Upper lobe of left lung (tissue), 4 donors: ENCODE data around the gene NCL.

Source experiments
- EP300 ChIP-seq, 4 donors: sonication (generic); formaldehyde crosslinking; IDR thresholded peaks; one replicate each; pipeline ENCODE4 v1.5.1; 2017; ENCODE audit warnings: antibody characterized with exemption in 4 of 4, control low read depth in 2 of 4
- TF ChIP-seq, protein P1 (sequence below), 6 experiments: fragments of 450-650 bp in 4 of 6; fragments of 200-600 bp in 2 of 6; sonication (generic) in 2 of 6; IDR thresholded peaks; one replicate each; pipeline ENCODE4 v1.5.1; 2016 to 2019; ENCODE audit warnings: antibody characterized with exemption in 6 of 6

DNA sequence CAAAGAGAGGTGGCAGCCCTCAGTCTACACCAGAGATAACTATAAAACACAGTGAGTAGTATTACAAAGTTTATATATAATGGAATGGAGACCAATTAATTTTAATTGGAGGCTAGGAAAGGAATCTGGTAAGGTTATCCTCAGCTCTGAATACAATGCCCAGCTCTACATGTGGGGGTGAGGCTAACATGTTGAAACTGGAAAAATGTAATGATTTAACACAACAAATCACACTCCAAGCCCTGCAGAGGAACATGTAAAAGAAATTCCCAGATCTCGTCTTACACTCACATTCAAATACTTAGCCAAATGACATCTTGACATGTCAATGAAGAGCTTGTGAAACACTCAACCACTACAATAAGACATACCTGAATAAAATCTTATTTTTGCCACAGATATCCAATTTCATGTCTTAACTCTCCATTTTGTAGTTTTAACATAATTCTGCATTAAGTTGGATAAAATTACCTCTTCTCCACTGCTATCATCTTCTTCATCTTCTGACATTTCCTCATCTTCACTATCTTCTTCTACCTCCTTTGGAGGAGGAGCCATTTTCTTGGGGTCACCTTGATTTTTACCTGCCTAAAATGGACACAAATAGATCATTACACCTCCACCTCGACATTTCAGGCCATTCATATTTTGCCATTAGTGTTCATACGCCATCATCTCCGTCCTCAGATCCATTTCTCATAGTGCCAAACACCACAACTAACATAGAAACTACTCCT is 1.4 kb downstream of the NCL start:
- TF ChIP-seq, protein P1, sequence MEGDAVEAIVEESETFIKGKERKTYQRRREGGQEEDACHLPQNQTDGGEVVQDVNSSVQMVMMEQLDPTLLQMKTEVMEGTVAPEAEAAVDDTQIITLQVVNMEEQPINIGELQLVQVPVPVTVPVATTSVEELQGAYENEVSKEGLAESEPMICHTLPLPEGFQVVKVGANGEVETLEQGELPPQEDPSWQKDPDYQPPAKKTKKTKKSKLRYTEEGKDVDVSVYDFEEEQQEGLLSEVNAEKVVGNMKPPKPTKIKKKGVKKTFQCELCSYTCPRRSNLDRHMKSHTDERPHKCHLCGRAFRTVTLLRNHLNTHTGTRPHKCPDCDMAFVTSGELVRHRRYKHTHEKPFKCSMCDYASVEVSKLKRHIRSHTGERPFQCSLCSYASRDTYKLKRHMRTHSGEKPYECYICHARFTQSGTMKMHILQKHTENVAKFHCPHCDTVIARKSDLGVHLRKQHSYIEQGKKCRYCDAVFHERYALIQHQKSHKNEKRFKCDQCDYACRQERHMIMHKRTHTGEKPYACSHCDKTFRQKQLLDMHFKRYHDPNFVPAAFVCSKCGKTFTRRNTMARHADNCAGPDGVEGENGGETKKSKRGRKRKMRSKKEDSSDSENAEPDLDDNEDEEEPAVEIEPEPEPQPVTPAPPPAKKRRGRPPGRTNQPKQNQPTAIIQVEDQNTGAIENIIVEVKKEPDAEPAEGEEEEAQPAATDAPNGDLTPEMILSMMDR (IDR thresholded peaks at IDR 0.05) = no peak
- no peak for TF ChIP-seq EP300 (IDR thresholded peaks at IDR 0.05)
